Heart right ventricle (tissue), 16 donors: ENCODE results near the gene PCBP3. TPM values are rescaled to one million over a fixed set of nuclear protein-coding genes. Genes with fewer than 3 reads are reported as not detected.

Experiments used
- ATAC-seq, 8 donors: fragments of 200-7000 bp; cut with Tn5 transposase; one replicate each; pipeline ENCODE4 v1.9.1; 2020; ENCODE audit warnings: mild to moderate bottlenecking in 8 of 8, moderate library complexity in 8 of 8, moderate number of reproducible peaks in 1 of 8
- DNase-seq, 2 donors: peaks; one replicate each; pipeline ENCODE4 v3.0.0-alpha.2; 2020
- H3K27ac ChIP-seq, 10 donors: fragments of 200-600 bp; sonication (generic) in 2 of 10; one replicate each; pipeline versions ENCODE4 v1.5.0 to v1.8.0; 2020 to 2022; ENCODE audit warnings: mild to moderate bottlenecking in 3 of 10
- H3K27me3 ChIP-seq, 7 donors: fragments of 200-600 bp; one replicate each; pipeline ENCODE4 v1.8.0; 2021 to 2022; ENCODE audit warnings: mild to moderate bottlenecking in 2 of 7
- H3K36me3 ChIP-seq, 9 donors: fragments of 200-600 bp; sonication (generic) in 1 of 9; one replicate each; pipeline versions ENCODE4 v1.5.0 to v1.8.0; 2020 to 2022; ENCODE audit warnings: mild to moderate bottlenecking in 2 of 9
- H3K4me1 ChIP-seq, 9 donors: fragments of 200-600 bp; sonication (generic) in 1 of 9; one replicate each; pipeline versions ENCODE4 v1.5.0 to v1.8.0; 2020 to 2022; ENCODE audit warnings: mild to moderate bottlenecking in 4 of 9
- H3K4me3 ChIP-seq, 10 donors: fragments of 200-600 bp; sonication (generic) in 2 of 10; one replicate each; pipeline versions ENCODE4 v1.5.0 to v1.8.0; 2020 to 2022; ENCODE audit warnings: mild to moderate bottlenecking in 7 of 10, moderate library complexity in 2 of 10
- H3K9me3 ChIP-seq, 11 donors: fragments of 200-600 bp in 10 of 11; sonication (generic) in 2 of 11; one replicate each; pipeline versions ENCODE4 v1.5.0 to v1.8.0; 2013 to 2022; ENCODE audit warnings: mild to moderate bottlenecking in 2 of 11, control low read depth in 1 of 11, moderate library complexity in 1 of 11
- CTCF ChIP-seq, 9 donors: fragments of 200-600 bp; sonication (generic) in 2 of 9; IDR thresholded peaks; one replicate each; pipeline versions ENCODE4 v1.5.0 to v1.8.0; 2021 to 2022; ENCODE audit warnings: antibody characterized with exemption in 9 of 9, mild to moderate bottlenecking in 5 of 9, moderate library complexity in 1 of 9
- WGBS, 2 donors: extraction: QIAGEN DNeasy Blood & Tissue Kit; methylation state at CpG; one replicate each; pipeline ENCODE4 v1.1.7; 2013; ENCODE audit warnings: inconsistent platforms in 1 of 2; 5-methylcytosine and 5-hydroxymethylcytosine counted together
- intact Hi-C, 10 donors: fragments of 100-400 bp; cut with DNase I; formaldehyde crosslinking; loops; one replicate each; pipeline versions ENCODE4 v1.11.1 to v1.14.2; 2022
- polyA plus RNA-seq, 2 donors: library from polyadenylated mRNA; stranded (reverse); fragments of 200-250 nt; gene quantifications; one replicate each; pipeline ENCODE4 v1.2.3, GENCODE V29; 2013
- total RNA-seq, 10 donors: library from RNA; stranded (reverse); fragmentation: NEBNext Ultra II Directional in 3 of 10; extraction: Animal tissue kit (Norgen Biotek cat#: 25700) in 3 of 10; gene quantifications; one replicate each; pipeline versions ENCODE4 v1.2.1 to v1.2.4, GENCODE V29; 2021 to 2023
- donor health status: Arrhythmogenic right ventricular cardiomyopathy.
- donor health status: ischemic (EF 13 %, LVEDD 7.1; RV severe dilation, severe dysfunction).
- donor health status: healthy with polysubstance abuse.
- donor health status: DM: no; HTN: yes; CAD: no.
- donor health status: DM: no; HTN: no; CAD: no.
- donor health status: ischemic (EF 25% LVEDD 6.9; RV normal size, moderate dysfunction).
- donor health status: ischemic (EF 25% LVEDD 5.7; RV mildly dilated, moderate dysfunction).
- donor health status: healthy.
- donor health status: DM: yes; HTN: yes; CAD: no.
- donor health status: Ischemic cardiomyopathy.
- donor health status: ischemic (EF 35%, LVEDD 5.7; RV mildly dilated, moderate dysfunction).
- donor health status: nonischemic (EF 11% LVEDD 7.7; RV severe dilation, severe dysfunction).
- donor health status: DM: yes; HTN: yes; CAD: no.
- donor health status: PGD.
- donor health status: ischemic (EF 29% LVEDD 5.4; RV normal size, mild dysfunction).
- donor health status: nonischemic (EF 23%, LVEDD 6.1; RV moderate dilation, normal function).

Gene PCBP3
- total and polyA plus RNA-seq, 12 donors = 0.25 to 11.3 (median 1.2) TPM

GRCh38 chr21:45863267-45863666 is 219.7 kb downstream of the PCBP3 start:
- Histone ChIP-seq H3K4me3 (no peak overlapping the region), H3K9me3 (no peaks in the 10 kb centered on the region), H3K27ac (no peak overlapping the region), H3K27me3 (peaks cover 0 to 14% (median 0%) of the 10 kb centered on the region in 7 donors), H3K4me1 (no peaks in the 10 kb centered on the region), H3K36me3 (no peaks in the 10 kb centered on the region)
- intact Hi-C loops = no loop called here
- DNase-seq (no peak), ATAC-seq (no peak)
- 89 to 94% methylated on average over 18 of the region's 18 CpGs for WGBS, 2 donors
- TF ChIP-seq CTCF (IDR thresholded peaks at IDR 0.05) = no peak

- Histone ChIP-seq H3K4me1 (no peaks in the 10 kb centered on the region), H3K27me3 (peaks cover 0 to 14% (median 0%) of the 10 kb centered on the region in 7 donors), H3K4me3 (no peak overlapping the region), H3K36me3 (no peaks in the 10 kb centered on the region), H3K27ac (no peak overlapping the region), H3K9me3 (no peaks in the 10 kb centered on the region)
- no peak for ATAC-seq
- no peak for DNase-seq
- intact Hi-C loops = no loop called here
- TF ChIP-seq CTCF (IDR thresholded peaks at IDR 0.05) = no peak
- 89 to 93% methylated on average over 19 of the region's 19 CpGs for WGBS, 2 donors
Measured at GRCh38 chr21:45863751-45864150, 220.2 kb downstream of the PCBP3 start.

- TF ChIP-seq CTCF (IDR thresholded peaks at IDR 0.05) = no peak
- intact Hi-C loops = no loop called here
- H3K36me3 ChIP-seq = no peaks in the 10 kb centered on the region
- H3K4me1 ChIP-seq = no peaks in the 10 kb centered on the region
- no peak for DNase-seq
- whole genome bisulfite sequencing, 2 donors = 39 to 48% methylated on average over 5 of the region's 5 CpGs
- peaks cover 0 to 11% (median 0%) of the 10 kb centered on the region in 7 donors for H3K27me3 ChIP-seq
- no peaks in the 10 kb centered on the region for H3K9me3 ChIP-seq
- no peak overlapping the region for H3K27ac ChIP-seq
- no peak overlapping the region for H3K4me3 ChIP-seq
- no peak for ATAC-seq
Measured at GRCh38 chr21:45864436-45864835, 220.9 kb downstream of the PCBP3 start.

- H3K4me1 ChIP-seq = no peaks in the 10 kb centered on the region
- no peak overlapping the region for H3K4me3 ChIP-seq
- intact Hi-C loops = no loop called here
- ATAC-seq (no peak), DNase-seq (no peak)
- H3K27me3 ChIP-seq = peaks cover 0 to 15% (median 0%) of the 10 kb centered on the region in 7 donors
- 90 to 93% methylated on average over 27 of the region's 27 CpGs for WGBS, 2 donors
- no peak overlapping the region for H3K27ac ChIP-seq
- no peaks in the 10 kb centered on the region for H3K36me3 ChIP-seq
- no peak for TF ChIP-seq CTCF (IDR thresholded peaks at IDR 0.05)
- H3K9me3 ChIP-seq = no peaks in the 10 kb centered on the region
Measured at GRCh38 chr21:45865106-45865835, 221.7 kb downstream of the PCBP3 start.
